NCI-H69 (cell line): ENCODE results near the gene COL6A3.

Experiments
- DNase-seq: peaks from one replicate; lab custom pipeline; 2025; lab: John Stamatoyannopoulos, UW

The COL6A3 gene

GRCh38 chr2:237441605-237442274 is 27.8 kb upstream of the COL6A3 start:
- no peak for DNase-seq

GRCh38 chr2:237440819-237441281 is 26.9 kb upstream of the COL6A3 start:
- no peak for DNase-seq

- peak; percentile 84 for DNase-seq
Observed at GRCh38 chr2:237438080-237438940, 24.3 kb upstream of the COL6A3 start.

- DNase-seq = peak; percentile 33
Observed at GRCh38 chr2:237437566-237437965, 23.6 kb upstream of the COL6A3 start.

- no peak for DNase-seq
Observed at GRCh38 chr2:237435844-237436587, 22.1 kb upstream of the COL6A3 start.

GRCh38 chr2:237434866-237435311 is 20.9 kb upstream of the COL6A3 start:
- DNase-seq = peak; percentile 40

GRCh38 chr2:237433920-237434676 is 20.1 kb upstream of the COL6A3 start:
- DNase-seq = peak; percentile 64

GRCh38 chr2:237432484-237433092 is 18.6 kb upstream of the COL6A3 start:
- DNase-seq = peak; percentile 60

- DNase-seq = no peak
Observed at GRCh38 chr2:237431837-237432236, 17.9 kb upstream of the COL6A3 start.

GRCh38 chr2:237431372-237431771 is 17.4 kb upstream of the COL6A3 start:
- DNase-seq = no peak

GRCh38 chr2:237430861-237431260 is 16.9 kb upstream of the COL6A3 start:
- DNase-seq = no peak

- no peak for DNase-seq
Observed at GRCh38 chr2:237429753-237430152, 15.8 kb upstream of the COL6A3 start.

GRCh38 chr2:237427769-237428506 is 14.0 kb upstream of the COL6A3 start:
- DNase-seq = no peak

GRCh38 chr2:237426517-237426916 is 12.6 kb upstream of the COL6A3 start:
- DNase-seq = no peak

GRCh38 chr2:237425320-237425719 is 11.4 kb upstream of the COL6A3 start:
- no peak for DNase-seq

GRCh38 chr2:237424544-237424943 is 10.6 kb upstream of the COL6A3 start:
- DNase-seq = no peak

- DNase-seq = no peak
Observed at GRCh38 chr2:237423891-237424290, 9.9 kb upstream of the COL6A3 start.

- DNase-seq = peak; percentile 4
Observed at GRCh38 chr2:237422309-237422708, 8.3 kb upstream of the COL6A3 start.

GRCh38 chr2:237421542-237422116 is 7.7 kb upstream of the COL6A3 start:
- DNase-seq = peak; percentile 78

GRCh38 chr2:237418300-237418699 is 4.3 kb upstream of the COL6A3 start:
- DNase-seq = no peak
